MCF 10A (cell line): ENCODE data around the gene MANSC1. TPM values are rescaled to one million over a fixed set of nuclear protein-coding genes. Genes with fewer than 3 reads are reported as not detected.

Experiments used
- BruUV-seq: library from RNA; stranded (reverse); fragments of 400-500 nt; replicated peaks from 2 replicates; lab custom pipeline; 2021; lab: Mats Ljungman, UMichigan
- CTCF ChIA-PET: fragments of 300-600 bp; sonication (Branson Sonifier 250); formaldehyde crosslinking; extraction: SDS; loops from one replicate; lab custom pipeline; 2021; ENCODE audit warnings: antibody characterized with exemption, inconsistent platforms; lab: Yijun Ruan, JAX
- POLR2A ChIA-PET: fragments of 300-600, 350-650 bp; sonication (Branson Sonifier 250); formaldehyde crosslinking; extraction: SDS; loops from one replicate; lab custom pipeline; 2020; ENCODE audit warnings: antibody characterized with exemption, inconsistent platforms; lab: Yijun Ruan, JAX
- DNase-seq: peaks from one replicate; pipeline ENCODE4 v3.0.0-alpha.2; 2018; ENCODE audit not compliant: unreplicated experiment
- H3K27ac Mint-ChIP-seq: one replicate; pipeline ENCODE4 v1.8.0; 2022; ENCODE audit warnings: mild to moderate bottlenecking, low read depth, mixed read lengths; ENCODE audit not compliant: unreplicated experiment
- H3K27me3 Mint-ChIP-seq: one replicate; pipeline ENCODE4 v1.8.0; 2022; ENCODE audit warnings: mixed read lengths; ENCODE audit not compliant: insufficient read depth, unreplicated experiment
- H3K36me3 Mint-ChIP-seq: one replicate; pipeline ENCODE4 v1.8.0; 2022; ENCODE audit warnings: mild to moderate bottlenecking, moderate library complexity, mixed read lengths; ENCODE audit not compliant: insufficient read depth, unreplicated experiment
- H3K4me1 Mint-ChIP-seq: one replicate; pipeline ENCODE4 v1.8.0; 2022; ENCODE audit warnings: mixed read lengths; ENCODE audit not compliant: insufficient read depth, unreplicated experiment
- H3K4me3 Mint-ChIP-seq: one replicate; pipeline ENCODE4 v1.8.0; 2022; ENCODE audit warnings: mild to moderate bottlenecking, moderate library complexity, mixed read lengths; ENCODE audit not compliant: unreplicated experiment
- H3K9me3 Mint-ChIP-seq: one replicate; pipeline ENCODE4 v1.8.0; 2022; ENCODE audit warnings: mixed read lengths; ENCODE audit not compliant: unreplicated experiment
- intact Hi-C: fragments of 100-400 bp; cut with micrococcal nuclease; formaldehyde crosslinking; loops from 2 replicates; pipeline ENCODE4 v1.14.1; 2022
- total RNA-seq: library from RNA; stranded (reverse); gene quantifications from 2 replicates; pipeline ENCODE4 v1.2.3, GENCODE V29; 2022
- TF ChIP-seq, protein P1 (sequence below): fragments of 200-600 bp; IDR thresholded peaks from one replicate; pipeline ENCODE4 v1.8.0; 2022; ENCODE audit warnings: antibody characterized with exemption, mild to moderate bottlenecking; ENCODE audit not compliant: unreplicated experiment

The MANSC1 gene
- total RNA-seq, 1 experiment from 2014 or later = 10.1 TPM

DNA sequence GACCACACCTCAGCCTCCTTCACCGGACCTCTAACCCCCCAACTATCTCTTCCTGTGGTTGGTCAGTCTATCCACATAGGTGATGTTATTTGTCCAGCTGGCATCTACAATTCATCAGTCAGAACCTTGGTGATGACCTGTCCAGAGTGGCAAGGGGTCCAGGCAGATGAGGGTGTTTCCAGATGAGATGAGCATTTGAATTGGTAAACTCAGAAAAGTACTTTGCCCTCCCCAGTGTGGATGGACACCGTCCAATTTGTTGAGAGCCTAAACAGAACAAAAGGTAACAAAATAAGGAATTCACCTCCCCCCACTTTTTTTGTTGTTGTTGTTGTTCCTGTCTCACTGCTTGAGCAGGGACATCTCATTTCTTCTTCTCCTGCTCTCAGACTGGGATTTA, 48.9 kb downstream of the MANSC1 start:
- Mint-ChIP-seq H3K9me3 (no peaks in the 10 kb centered on the region), H3K4me1 (no peaks in the 10 kb centered on the region), H3K27ac (no peak overlapping the region), H3K27me3 (no peaks in the 10 kb centered on the region), H3K36me3 (no peaks in the 10 kb centered on the region), H3K4me3 (no peak overlapping the region)
- intact Hi-C loops = no loop called here
- no peak for DNase-seq
- CTCF ChIA-PET = interaction anchor here (0.6 kb wide), 1 partner anchor 55 kb away, joined by 6 read pairs; no protein-coding TSS in a partner anchor
- no TSS peak for BruUV-seq
- POLR2A ChIA-PET = interaction anchor here (0.6 to 0.7 kb wide), 3 partner anchors 24 to 660 kb away, joined by 3 to 4 read pairs (median 3); no protein-coding TSS in a partner anchor
- TF ChIP-seq, protein P1, sequence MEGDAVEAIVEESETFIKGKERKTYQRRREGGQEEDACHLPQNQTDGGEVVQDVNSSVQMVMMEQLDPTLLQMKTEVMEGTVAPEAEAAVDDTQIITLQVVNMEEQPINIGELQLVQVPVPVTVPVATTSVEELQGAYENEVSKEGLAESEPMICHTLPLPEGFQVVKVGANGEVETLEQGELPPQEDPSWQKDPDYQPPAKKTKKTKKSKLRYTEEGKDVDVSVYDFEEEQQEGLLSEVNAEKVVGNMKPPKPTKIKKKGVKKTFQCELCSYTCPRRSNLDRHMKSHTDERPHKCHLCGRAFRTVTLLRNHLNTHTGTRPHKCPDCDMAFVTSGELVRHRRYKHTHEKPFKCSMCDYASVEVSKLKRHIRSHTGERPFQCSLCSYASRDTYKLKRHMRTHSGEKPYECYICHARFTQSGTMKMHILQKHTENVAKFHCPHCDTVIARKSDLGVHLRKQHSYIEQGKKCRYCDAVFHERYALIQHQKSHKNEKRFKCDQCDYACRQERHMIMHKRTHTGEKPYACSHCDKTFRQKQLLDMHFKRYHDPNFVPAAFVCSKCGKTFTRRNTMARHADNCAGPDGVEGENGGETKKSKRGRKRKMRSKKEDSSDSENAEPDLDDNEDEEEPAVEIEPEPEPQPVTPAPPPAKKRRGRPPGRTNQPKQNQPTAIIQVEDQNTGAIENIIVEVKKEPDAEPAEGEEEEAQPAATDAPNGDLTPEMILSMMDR = no peak

DNA sequence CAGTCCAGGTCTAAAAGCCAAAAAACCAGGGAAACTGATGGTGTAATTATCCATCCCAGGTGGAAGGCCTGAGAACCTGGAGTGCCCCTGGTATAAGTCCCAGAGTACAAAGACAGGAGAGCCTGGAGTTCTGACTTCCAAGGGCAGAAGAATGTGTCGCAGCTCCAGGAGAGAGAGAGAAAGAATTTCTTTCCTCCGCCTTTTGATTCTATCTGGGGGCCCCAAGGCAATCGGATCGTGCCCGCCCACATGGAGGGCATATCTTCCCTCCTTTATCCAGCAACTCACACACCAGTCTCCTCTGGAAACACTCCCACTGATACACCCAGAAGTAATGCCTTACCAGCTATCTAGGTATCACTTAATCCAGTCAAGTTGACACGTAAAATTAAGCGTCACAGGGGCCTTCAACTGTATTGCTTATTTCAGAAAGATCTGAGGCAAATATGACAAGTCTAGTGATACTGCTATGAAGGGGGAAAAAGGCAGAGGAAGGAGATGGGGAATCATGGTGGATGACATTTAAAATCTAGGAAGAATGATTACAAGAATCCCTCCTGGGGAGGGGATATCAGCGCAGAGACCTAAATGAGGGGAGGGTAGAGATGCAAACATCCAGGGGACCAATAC, 52.7 kb downstream of the MANSC1 start:
- BruUV-seq = no TSS peak
- intact Hi-C loops = no loop called here
- no peaks in the 10 kb centered on the region for H3K9me3 Mint-ChIP-seq
- H3K4me3 Mint-ChIP-seq = no peak overlapping the region
- no peak overlapping the region for H3K27ac Mint-ChIP-seq
- H3K36me3 Mint-ChIP-seq = no peaks in the 10 kb centered on the region
- H3K4me1 Mint-ChIP-seq = no peaks in the 10 kb centered on the region
- ChIA-PET CTCF (no interaction called here), POLR2A (interaction anchor here (0.6 to 0.7 kb wide), 2 partner anchors 11 to 19 kb away, joined by 3 read pairs; no protein-coding TSS in a partner anchor)
- TF ChIP-seq, protein P1 = no peak
- no peaks in the 10 kb centered on the region for H3K27me3 Mint-ChIP-seq
- no peak for DNase-seq

DNA sequence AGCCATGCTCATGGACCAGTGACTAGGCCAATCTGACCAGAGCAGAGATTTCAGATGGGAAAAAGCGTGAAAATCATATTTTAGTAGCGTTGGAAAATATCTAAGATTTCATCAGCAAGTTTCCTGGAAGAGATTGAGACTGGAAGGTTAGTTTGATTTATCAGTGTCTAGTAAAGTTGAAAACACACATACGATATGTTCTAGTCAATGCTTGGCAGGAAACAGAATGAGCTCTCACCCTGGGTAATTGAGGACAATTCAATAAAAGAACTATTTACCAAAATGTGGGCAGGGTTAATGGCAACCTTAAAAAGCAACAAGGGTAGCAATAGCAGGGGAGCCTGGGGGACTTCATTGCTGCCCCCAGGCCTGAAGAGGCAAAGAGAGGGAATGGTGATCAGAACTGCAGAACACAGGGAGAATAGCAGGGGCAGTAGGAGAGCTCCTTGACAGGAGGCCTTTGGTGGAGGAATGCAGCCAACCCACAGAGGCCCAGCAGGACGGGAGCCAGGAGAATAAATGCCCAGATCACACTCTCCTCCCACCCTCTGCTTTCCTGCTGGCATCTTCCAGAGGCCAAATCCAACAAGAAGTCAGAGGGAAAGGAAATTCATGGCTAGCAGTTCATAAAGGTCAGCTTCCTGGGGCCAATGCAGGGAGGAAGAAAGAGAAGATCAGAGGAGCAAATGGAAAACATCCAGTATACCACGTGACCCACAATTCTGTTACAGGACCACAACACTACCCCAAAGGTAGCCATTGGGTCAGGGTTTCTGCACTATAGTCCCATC, 55.6 kb downstream of the MANSC1 start:
- BruUV-seq = no TSS peak
- CTCF ChIA-PET = interaction anchor here (0.8 kb wide), 1 partner anchor 19 kb away, joined by 4 read pairs; no protein-coding TSS in a partner anchor
- intact Hi-C loops = no loop called here
- no peak for DNase-seq
- Mint-ChIP-seq H3K27me3 (no peaks in the 10 kb centered on the region), H3K27ac (no peak overlapping the region), H3K4me1 (no peaks in the 10 kb centered on the region), H3K36me3 (no peaks in the 10 kb centered on the region), H3K9me3 (no peaks in the 10 kb centered on the region), H3K4me3 (no peak overlapping the region)
- POLR2A ChIA-PET = no interaction called here
- TF ChIP-seq, protein P1 = no peak

DNA sequence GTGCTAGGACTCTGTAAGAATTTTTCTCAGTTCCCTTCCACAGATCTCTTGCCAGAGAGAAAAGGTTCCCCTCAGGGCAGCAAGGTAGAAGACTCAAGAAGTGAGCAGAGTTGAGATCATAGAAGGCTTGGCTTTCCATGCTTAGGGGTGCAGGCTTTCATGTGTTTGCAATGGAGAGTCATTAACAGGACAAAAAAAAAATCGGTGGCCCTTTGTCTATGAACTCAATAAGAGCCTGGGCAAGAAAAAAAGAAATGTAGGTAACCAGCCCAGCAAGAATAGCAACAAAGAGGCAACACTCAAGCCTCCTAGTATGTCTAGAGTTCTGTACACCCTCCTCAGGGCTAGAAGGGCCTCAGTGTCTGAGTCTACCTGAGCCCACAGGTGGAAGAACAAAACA, 59.8 kb downstream of the MANSC1 start:
- ChIA-PET CTCF (interaction anchor here (0.6 kb wide), 1 partner anchor 1554 kb away, joined by 3 read pairs; no protein-coding TSS in a partner anchor), POLR2A (interaction anchor here (0.6 kb wide), 1 partner anchor 416 kb away, joined by 3 read pairs; no protein-coding TSS in a partner anchor)
- no peaks in the 10 kb centered on the region for H3K27me3 Mint-ChIP-seq
- no peaks in the 10 kb centered on the region for H3K36me3 Mint-ChIP-seq
- no peaks in the 10 kb centered on the region for H3K9me3 Mint-ChIP-seq
- no peak overlapping the region for H3K27ac Mint-ChIP-seq
- BruUV-seq = no TSS peak
- TF ChIP-seq, protein P1 = no peak
- DNase-seq = no peak
- no peak overlapping the region for H3K4me3 Mint-ChIP-seq
- no peaks in the 10 kb centered on the region for H3K4me1 Mint-ChIP-seq
- intact Hi-C loops = no loop called here
